Effector memory CD8-positive, alpha-beta T cell (primary cell): ENCODE results near the gene MCUB.
"Not testable (repeated sequence)": the region's sequence is repeated elsewhere in the genome, so short reads cannot be mapped to it uniquely, and the experiment has no call there.

ENCODE experiments used
- ATAC-seq: fragments of 150-1000 bp; cut with Tn5 transposase; replicated peaks from 2 replicates; pipeline ENCODE4 v1.10.0; 2021; ENCODE audit warnings: mild to moderate bottlenecking, moderate library complexity
- DNase-seq, 3 experiments: peaks; one replicate each; pipeline ENCODE4 v3.0.0; 2021
- H3K27ac Mint-ChIP-seq, 2 donors: one replicate each; pipeline ENCODE4 v1.8.0; 2022; ENCODE audit warnings: mild to moderate bottlenecking in 2 of 2, mixed read lengths in 2 of 2, moderate library complexity in 2 of 2
- H3K27me3 Mint-ChIP-seq, 2 donors: one replicate each; pipeline ENCODE4 v1.8.0; 2022; ENCODE audit warnings: mixed read lengths in 2 of 2
- H3K36me3 Mint-ChIP-seq: one replicate; pipeline ENCODE4 v1.8.0; 2022; ENCODE audit warnings: mild to moderate bottlenecking, moderate library complexity, mixed read lengths; ENCODE audit not compliant: insufficient read depth
- H3K4me1 Mint-ChIP-seq, 2 donors: one replicate each; pipeline ENCODE4 v1.8.0; 2022; ENCODE audit warnings: low read depth in 2 of 2, mixed read lengths in 2 of 2
- H3K4me3 Mint-ChIP-seq, 2 donors: one replicate each; pipeline ENCODE4 v1.8.0; 2022; ENCODE audit warnings: mild to moderate bottlenecking in 2 of 2, mixed read lengths in 2 of 2, moderate library complexity in 2 of 2
- H3K9me3 Mint-ChIP-seq, 2 donors: one replicate each; pipeline ENCODE4 v1.8.0; 2022; ENCODE audit warnings: mixed read lengths in 2 of 2

The MCUB gene

GRCh38 chr4:109658871-109659410 is 98.9 kb downstream of the MCUB start:
- Mint-ChIP-seq H3K27ac (no peak overlapping the region), H3K4me3 (no peak overlapping the region), H3K27me3 (no peaks in the 10 kb centered on the region), H3K4me1 (peaks cover 1 to 22% of the 10 kb centered on the region in 2 donors), H3K9me3 (no peaks in the 10 kb centered on the region), H3K36me3 (peaks cover 17% of the 10 kb centered on the region)
- DNase-seq (no peak), ATAC-seq (no peak)

DNA sequence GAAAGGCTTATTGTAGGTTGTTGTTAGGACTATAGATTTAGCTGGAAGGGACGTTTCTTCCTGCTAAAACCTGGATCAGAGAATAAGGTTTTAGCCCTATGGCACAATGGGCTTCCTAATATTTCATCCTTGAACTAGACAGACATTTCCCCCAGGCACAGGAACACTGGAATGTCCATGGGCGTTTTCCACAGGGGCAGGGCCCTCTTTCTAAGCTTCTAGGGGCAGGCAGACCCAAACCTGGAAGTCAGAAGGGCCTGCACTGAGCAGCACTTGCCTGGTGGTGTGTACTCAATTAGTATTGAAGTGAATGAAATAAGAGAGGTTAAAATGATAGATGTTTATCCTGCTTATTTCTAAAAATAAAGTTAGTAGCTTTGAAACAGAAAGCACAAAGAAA is 102.1 kb downstream of the MCUB start:
- peak overlapping the region in 1 of 2 donors; percentile 7 for H3K27ac Mint-ChIP-seq
- ATAC-seq (no peak), DNase-seq (no peak)
- peaks cover 25% of the 10 kb centered on the region for H3K36me3 Mint-ChIP-seq
- H3K4me3 Mint-ChIP-seq = no peak overlapping the region
- H3K9me3 Mint-ChIP-seq = no peaks in the 10 kb centered on the region
- peaks cover 6 to 26% of the 10 kb centered on the region in 2 donors for H3K4me1 Mint-ChIP-seq
- no peaks in the 10 kb centered on the region for H3K27me3 Mint-ChIP-seq

DNA sequence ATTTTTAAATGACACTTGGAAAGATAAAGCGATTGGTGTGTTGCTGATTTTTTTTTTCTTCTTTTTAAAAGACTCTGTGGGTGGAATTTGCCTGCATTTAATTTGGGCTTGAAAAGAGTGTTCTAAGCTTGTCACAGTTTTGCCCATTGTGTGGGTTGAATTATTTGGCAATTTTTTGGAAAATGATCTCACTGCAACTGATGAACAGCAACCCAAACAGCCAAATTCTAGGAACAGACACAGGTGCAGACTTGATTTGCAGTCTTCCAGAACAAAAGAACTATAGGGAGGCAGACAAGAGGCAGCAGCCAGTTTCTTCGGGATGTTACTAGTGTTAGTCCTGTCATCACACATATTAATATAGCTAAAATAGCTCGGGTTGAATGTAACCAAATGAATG is 102.7 kb downstream of the MCUB start:
- ATAC-seq = no peak
- no peak overlapping the region for H3K27ac Mint-ChIP-seq
- H3K4me3 Mint-ChIP-seq = no peak overlapping the region
- no peaks in the 10 kb centered on the region for H3K27me3 Mint-ChIP-seq
- H3K36me3 Mint-ChIP-seq = peaks cover 25% of the 10 kb centered on the region
- H3K4me1 Mint-ChIP-seq = peaks cover 6 to 29% of the 10 kb centered on the region in 2 donors
- DNase-seq = no peak
- no peaks in the 10 kb centered on the region for H3K9me3 Mint-ChIP-seq

- Mint-ChIP-seq H3K4me3 (no peak overlapping the region), H3K27ac (peak overlapping the region in 1 of 2 donors; percentile 36), H3K36me3 (peaks cover 16% of the 10 kb centered on the region), H3K9me3 (no peaks in the 10 kb centered on the region), H3K27me3 (no peaks in the 10 kb centered on the region), H3K4me1 (peaks cover 11 to 43% of the 10 kb centered on the region in 2 donors)
- DNase-seq = no peak
- no peak for ATAC-seq
These were observed 105.9 kb downstream of the MCUB start for GRCh38 chr4:109665783-109666485.

- no peak overlapping the region for H3K4me3 Mint-ChIP-seq
- H3K36me3 Mint-ChIP-seq = no peaks in the 10 kb centered on the region
- peaks cover 10 to 37% of the 10 kb centered on the region in 2 donors for H3K4me1 Mint-ChIP-seq
- DNase-seq (no peak), ATAC-seq (no peak)
- H3K27ac Mint-ChIP-seq = no peak overlapping the region
- no peaks in the 10 kb centered on the region for H3K27me3 Mint-ChIP-seq
- H3K9me3 Mint-ChIP-seq = peaks cover 3 to 7% of the 10 kb centered on the region in 2 donors
These were observed 111.3 kb downstream of the MCUB start for GRCh38 chr4:109671350-109671749.

GRCh38 chr4:109672169-109672930 is 112.3 kb downstream of the MCUB start:
- DNase-seq = no peak
- H3K36me3 Mint-ChIP-seq = no peaks in the 10 kb centered on the region
- H3K4me1 Mint-ChIP-seq = peaks cover 6 to 27% of the 10 kb centered on the region in 2 donors
- H3K4me3 Mint-ChIP-seq = no peak overlapping the region
- no peaks in the 10 kb centered on the region for H3K27me3 Mint-ChIP-seq
- no peak for ATAC-seq
- peaks cover 3 to 7% of the 10 kb centered on the region in 2 donors for H3K9me3 Mint-ChIP-seq
- no peak overlapping the region for H3K27ac Mint-ChIP-seq

GRCh38 chr4:109673303-109673702 is 113.3 kb downstream of the MCUB start:
- Mint-ChIP-seq H3K36me3 (no peaks in the 10 kb centered on the region), H3K27me3 (no peaks in the 10 kb centered on the region), H3K4me3 (no peak overlapping the region), H3K27ac (no peak overlapping the region), H3K9me3 (peaks cover 3 to 7% of the 10 kb centered on the region in 2 donors), H3K4me1 (peaks cover 2 to 18% of the 10 kb centered on the region in 2 donors)
- ATAC-seq (no peak), DNase-seq (no peak)

GRCh38 chr4:109675181-109675580 is 115.1 kb downstream of the MCUB start:
- peaks cover 3% of the 10 kb centered on the region for H3K36me3 Mint-ChIP-seq
- ATAC-seq = no peak
- no peak overlapping the region for H3K4me3 Mint-ChIP-seq
- H3K4me1 Mint-ChIP-seq = peaks cover 3 to 6% of the 10 kb centered on the region in 2 donors
- peak overlapping the region in 1 of 2 donors; percentile 5 for H3K27ac Mint-ChIP-seq
- H3K27me3 Mint-ChIP-seq = no peaks in the 10 kb centered on the region
- peaks cover 3 to 7% of the 10 kb centered on the region in 2 donors for H3K9me3 Mint-ChIP-seq
- DNase-seq = no peak

GRCh38 chr4:109675843-109676242 is 115.8 kb downstream of the MCUB start:
- no peaks in the 10 kb centered on the region for H3K27me3 Mint-ChIP-seq
- H3K4me1 Mint-ChIP-seq = peaks cover 3 to 13% of the 10 kb centered on the region in 2 donors
- H3K9me3 Mint-ChIP-seq = peaks cover 3 to 7% of the 10 kb centered on the region in 2 donors
- ATAC-seq = no peak
- no peak for DNase-seq
- H3K27ac Mint-ChIP-seq = peak overlapping the region in 1 of 2 donors; percentile 5
- H3K4me3 Mint-ChIP-seq = no peak overlapping the region
- peaks cover 3% of the 10 kb centered on the region for H3K36me3 Mint-ChIP-seq

GRCh38 chr4:109676886-109677285 is 116.8 kb downstream of the MCUB start:
- ATAC-seq (no peak), DNase-seq (no peak)
- Mint-ChIP-seq H3K27me3 (no peaks in the 10 kb centered on the region), H3K4me1 (peaks cover 2 to 9% of the 10 kb centered on the region in 2 donors), H3K36me3 (peaks cover 6% of the 10 kb centered on the region), H3K4me3 (no peak overlapping the region), H3K9me3 (no peaks in the 10 kb centered on the region), H3K27ac (peak overlapping the region; percentile 5 to 51)

DNA sequence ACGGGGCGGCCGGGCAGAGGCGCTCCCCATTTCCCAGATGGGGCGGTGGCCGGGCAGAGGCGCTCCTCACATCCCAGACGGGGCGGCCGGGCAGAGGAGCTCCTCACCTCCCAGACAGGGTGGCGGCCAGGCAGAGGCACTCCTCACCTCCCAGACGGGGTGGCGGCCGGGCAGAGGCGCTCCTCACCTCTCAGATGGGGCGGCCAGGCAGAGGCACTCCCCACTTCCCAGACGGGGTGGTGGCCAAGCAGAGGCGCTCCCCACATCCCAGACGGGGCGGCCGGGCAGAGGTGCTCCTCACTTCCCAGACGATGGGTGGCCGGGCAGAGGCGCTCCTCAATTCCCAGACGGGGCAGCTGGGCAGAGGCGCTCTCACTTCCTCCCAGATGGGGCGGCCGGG is 118.4 kb downstream of the MCUB start:
- not testable (repeated sequence) for H3K9me3 Mint-ChIP-seq, H3K27me3 Mint-ChIP-seq, H3K36me3 Mint-ChIP-seq, H3K4me1 Mint-ChIP-seq, H3K27ac Mint-ChIP-seq, H3K4me3 Mint-ChIP-seq, ATAC-seq, DNase-seq

DNA sequence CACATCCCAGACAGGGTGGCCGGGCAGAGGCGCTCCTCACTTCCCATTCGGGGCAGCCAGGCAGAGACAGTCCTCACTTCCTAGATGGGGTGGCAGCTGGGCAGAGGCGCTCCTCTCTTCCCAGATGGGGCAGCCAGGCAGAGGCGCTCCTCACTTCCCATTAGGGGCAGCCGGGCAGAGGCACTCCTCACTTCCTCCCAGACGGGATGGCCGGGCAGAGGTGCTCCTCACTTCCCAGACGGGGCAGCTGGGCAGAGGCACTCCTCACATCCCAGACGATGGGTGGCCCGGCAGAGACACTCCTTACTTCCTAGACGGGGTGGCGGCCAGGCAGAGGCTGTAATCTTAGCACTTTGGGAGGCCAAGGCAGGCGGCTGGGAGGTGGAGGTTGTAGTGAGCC is 118.9 kb downstream of the MCUB start:
- ATAC-seq, H3K27me3 Mint-ChIP-seq, DNase-seq, H3K4me1 Mint-ChIP-seq, H3K9me3 Mint-ChIP-seq, H3K4me3 Mint-ChIP-seq: not testable (repeated sequence)
- Mint-ChIP-seq H3K27ac (peak overlapping the region in 1 of 2 donors; percentile 74), H3K36me3 (peaks cover 12% of the 10 kb centered on the region)

- Mint-ChIP-seq H3K9me3 (no peaks in the 10 kb centered on the region), H3K27me3 (no peaks in the 10 kb centered on the region), H3K36me3 (peaks cover 32% of the 10 kb centered on the region), H3K27ac (peak overlapping the region in 1 of 2 donors; percentile 39), H3K4me3 (no peak overlapping the region), H3K4me1 (peaks cover 2 to 14% of the 10 kb centered on the region in 2 donors)
- no peak for ATAC-seq
- DNase-seq = no peak
These were observed 122.8 kb downstream of the MCUB start for GRCh38 chr4:109682875-109683274.
